Stimulated activated CD8-positive, alpha-beta memory T cell treated with anti-CD3 and anti-CD28 coated beads, Interleukin-12 subunit alpha, Interleukin-12 subunit beta, amount 100 ng/mL, for 24 hours (primary cell): ENCODE measurements around the gene PCOLCE2.

Source experiments
- DNase-seq: peaks from one replicate; pipeline ENCODE4 v3.0.0-alpha.2; 2020; ENCODE audit errors: extremely low read depth

PCOLCE2 gene

GRCh38 chr3:142888481-142889211 lies at the start of gene PCOLCE2:
Gene PCOLCE2, minus strand, starts transcription at chr3:142889083. Its CDS starts 187 bp downstream, at chr3:142888896.
- no peak for DNase-seq

GRCh38 chr3:142935963-142936362 lies 47.1 kb upstream of the PCOLCE2 start:
- no peak for DNase-seq

- DNase-seq, result no peak
Observed at GRCh38 chr3:142934887-142935269, 46.0 kb upstream of the PCOLCE2 start.

DNA sequence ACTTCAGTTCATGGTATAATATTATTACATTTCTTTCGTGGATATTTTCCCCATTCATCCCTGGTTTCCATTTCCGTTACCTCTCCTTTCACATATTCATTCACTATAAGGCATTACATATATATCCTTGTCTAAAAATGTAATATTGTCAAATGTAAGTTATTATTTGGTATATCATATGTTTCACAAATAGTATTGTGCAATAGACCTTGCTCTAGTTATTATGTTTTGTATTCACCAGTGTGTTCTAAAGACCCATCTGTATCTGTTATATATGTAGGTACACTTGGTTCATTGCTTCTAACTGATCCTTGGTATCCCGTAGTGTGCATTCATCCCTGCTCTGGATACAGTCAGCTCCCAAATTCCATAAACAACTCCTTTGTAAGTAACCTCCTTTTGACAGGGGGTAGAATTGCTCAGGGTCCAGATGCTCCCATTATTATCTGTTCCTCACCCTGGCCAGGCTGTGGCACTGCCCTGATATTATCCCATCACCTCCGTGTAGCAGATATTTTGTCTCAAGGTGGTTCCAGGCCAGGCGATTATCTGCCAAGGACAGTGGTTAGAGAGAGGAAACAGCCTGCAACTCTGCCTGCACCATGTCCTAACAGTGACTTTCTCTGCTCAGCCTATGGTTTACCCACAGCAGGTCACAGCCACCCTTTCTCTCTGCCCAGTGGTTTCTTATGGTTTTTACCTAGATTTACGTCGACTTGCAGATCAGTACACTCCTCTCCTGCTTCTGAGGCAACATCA lies 45.4 kb upstream of the PCOLCE2 start:
- DNase-seq, result no peak

- DNase-seq, result no peak
Observed at GRCh38 chr3:142931222-142931621, 42.3 kb upstream of the PCOLCE2 start.

GRCh38 chr3:142930463-142930862 lies 41.6 kb upstream of the PCOLCE2 start:
- DNase-seq, result no peak

DNA sequence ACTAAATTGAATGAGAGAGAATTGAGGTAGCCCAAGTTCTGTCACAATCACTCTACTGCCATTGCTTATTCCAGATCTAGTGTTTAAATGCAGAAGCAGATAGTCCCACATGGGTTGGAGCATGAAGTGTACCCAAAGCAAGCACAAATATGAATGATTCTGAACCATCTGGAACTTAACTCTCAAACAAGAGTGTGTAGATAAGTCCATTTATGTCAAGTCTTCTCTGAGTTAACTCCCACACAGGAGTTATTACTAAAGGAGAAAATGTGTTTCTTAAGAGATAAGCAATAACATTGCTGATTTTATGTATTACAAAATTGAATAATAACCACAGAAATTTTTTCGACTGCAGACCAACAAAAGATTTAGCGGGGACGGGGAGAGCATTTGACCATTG lies 41.0 kb upstream of the PCOLCE2 start:
- DNase-seq, result no peak

GRCh38 chr3:142929109-142929508 lies 40.2 kb upstream of the PCOLCE2 start:
- DNase-seq, result no peak

DNA sequence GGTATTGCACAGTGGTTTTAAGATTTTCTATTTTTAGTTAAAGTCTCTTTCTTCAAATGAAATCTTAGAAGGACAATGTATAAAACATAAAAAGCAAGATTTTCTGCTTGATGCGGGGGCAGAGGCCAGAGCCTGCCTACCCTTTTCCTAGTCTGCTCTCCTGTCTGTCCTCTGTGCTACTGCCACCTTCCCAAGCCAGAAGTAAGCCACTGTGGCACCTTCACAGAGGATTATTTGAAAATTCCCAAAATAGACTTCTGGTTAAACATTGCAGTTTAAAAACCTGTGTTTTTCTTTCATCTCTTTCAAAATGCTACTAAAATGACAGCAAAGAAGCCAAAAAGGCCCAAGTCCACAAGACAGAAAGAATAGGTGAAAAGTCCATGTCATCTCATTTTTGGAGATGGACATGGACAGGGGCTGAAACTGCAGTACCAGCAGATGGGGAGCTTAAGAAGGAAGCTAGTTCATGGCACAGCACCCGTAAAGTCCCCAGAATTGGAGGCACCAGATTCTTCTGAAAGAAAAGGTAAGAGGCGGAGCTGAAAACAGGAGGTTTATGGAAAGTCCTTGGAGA lies 37.6 kb upstream of the PCOLCE2 start:
- no peak for DNase-seq

DNA sequence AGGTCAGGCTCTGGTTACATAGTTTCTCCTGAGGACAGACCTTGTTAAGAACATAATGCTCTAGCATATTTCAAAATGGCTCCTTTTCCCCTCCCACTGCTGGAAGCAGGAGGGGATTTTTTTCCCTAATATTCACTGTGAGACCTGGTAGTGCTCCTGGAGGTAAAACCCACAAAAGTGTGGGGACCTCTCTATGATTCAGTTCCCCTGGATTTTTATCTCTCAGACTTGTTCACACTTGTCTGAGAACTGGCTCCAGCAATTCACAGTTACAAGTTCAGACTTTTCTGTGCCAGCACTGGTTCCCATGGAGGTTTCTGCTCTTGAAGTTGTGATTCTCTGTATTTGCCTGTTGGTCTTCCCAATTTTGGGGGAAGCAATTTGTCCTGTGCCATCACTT lies 36.3 kb upstream of the PCOLCE2 start:
- no peak for DNase-seq

DNA sequence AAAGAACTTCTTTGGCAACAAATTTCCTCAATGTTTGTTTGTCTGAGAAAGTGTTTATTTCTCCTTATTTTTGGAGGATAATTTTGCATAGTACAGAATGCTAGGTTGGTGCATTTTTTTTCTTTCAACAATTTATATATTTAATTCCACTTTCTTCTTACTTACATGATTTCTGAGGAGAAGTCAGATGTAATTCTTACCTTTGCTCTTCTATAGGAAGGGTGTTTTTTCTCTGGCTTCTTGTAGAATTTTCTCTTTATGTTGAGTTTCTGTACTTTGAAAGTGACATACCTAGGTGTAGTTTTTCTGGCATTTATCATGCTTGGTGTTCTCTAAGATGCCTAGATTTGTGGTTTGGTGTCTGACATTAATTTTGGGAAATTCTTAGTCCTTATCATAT lies 34.8 kb upstream of the PCOLCE2 start:
- no peak for DNase-seq

GRCh38 chr3:142916605-142917004 lies 27.7 kb upstream of the PCOLCE2 start:
- no peak for DNase-seq

DNA sequence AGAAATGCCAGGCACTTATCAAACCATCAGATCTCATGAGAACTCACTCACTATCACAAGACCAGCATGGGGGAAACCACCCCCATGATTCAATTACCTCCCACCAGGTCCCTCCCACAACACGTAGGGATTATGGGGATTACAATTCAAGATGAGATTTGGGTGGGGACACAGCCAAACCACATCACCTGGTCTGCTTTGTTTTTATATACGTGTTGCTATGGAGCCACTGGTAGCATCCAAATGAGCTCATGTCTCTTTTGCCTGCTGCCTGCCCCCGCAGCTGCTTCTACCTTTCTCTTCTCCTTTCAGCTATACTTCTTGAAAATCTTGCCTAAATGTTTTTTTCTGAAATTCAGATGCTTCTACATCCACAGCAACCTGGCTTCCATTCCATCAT lies 26.8 kb upstream of the PCOLCE2 start:
- DNase-seq, result no peak

- no peak for DNase-seq
Observed at GRCh38 chr3:142914286-142914811, 25.5 kb upstream of the PCOLCE2 start.

GRCh38 chr3:142913432-142913831 lies 24.5 kb upstream of the PCOLCE2 start:
- no peak for DNase-seq

- DNase-seq, result no peak
Observed at GRCh38 chr3:142912402-142913172, 23.7 kb upstream of the PCOLCE2 start.

DNA sequence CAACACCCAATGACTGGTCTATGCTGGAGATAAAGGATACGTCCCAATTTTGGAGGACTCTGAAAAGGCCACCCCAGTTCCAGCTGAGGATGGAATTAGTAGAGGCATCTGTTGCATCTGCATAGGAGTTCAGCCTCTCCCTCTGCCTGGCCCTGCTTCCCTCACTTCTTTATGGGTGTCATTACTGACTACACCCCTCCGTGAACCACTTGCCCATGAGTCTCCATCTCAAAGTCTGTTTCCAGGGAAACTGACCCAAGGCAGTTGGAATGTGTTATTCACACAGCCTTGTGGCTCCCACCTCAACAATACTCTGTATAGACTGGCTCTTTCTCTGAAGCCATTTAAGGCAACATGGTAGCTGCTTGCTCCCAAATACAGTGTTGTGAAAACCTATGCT lies 21.4 kb upstream of the PCOLCE2 start:
- DNase-seq, result no peak

DNA sequence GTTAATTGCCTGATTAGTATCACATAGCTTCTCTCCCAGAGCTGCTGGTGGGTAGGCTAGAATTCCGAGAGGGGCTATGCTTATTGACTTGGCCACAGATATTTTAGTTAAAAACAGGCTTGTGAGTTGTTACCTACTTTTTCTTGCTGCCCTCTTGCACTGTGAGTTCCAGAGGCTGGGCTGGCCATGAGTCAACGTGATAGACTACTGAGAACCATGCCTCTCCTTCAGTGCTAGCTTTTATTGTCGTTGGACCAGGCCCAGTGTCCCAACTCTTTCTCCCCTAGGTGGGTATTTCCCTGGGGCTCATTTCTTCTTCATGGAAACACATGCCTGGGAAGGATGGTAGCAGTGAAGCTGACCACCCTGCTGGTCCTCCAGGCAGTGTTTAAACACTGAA lies 20.4 kb upstream of the PCOLCE2 start:
- no peak for DNase-seq

GRCh38 chr3:142907996-142908395 lies 19.1 kb upstream of the PCOLCE2 start:
- DNase-seq, result no peak

DNA sequence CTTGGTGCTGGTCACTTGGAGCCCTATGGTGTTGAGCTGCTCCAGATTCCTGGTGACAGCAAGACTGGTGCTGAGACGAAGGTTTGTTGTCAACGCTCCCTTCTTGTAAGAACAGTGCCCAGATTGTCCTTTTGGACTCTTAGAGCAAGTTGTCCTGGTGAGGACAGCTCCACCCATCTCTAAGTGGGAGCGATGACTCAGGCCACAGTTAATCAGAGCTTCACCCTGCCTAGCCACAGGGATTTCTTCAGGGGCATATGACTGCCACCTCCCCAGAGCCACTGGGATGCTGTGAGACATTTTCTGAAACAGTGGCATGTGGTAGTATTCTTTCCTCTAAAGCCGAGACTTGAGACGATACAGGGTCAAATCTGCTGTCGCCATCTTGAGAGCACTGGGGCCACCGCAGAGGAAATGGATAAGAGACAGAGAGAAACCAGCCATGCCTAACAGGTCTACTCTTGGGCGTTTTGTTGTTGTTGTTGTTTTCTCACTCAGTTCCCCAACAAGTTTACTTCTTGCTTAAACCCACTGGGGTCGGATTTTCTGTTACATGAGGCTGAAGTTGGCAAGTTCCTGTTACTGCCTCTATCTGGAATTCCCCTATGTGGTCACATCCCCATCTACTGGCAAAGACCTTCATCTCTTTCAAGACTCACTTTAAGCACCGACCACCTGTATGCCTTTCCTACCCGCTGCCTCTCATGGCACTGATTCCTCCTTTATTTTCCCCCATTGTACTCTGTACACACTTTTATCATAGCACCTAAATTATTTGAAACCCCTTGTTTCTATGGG lies 16.0 kb upstream of the PCOLCE2 start:
- no peak for DNase-seq

DNA sequence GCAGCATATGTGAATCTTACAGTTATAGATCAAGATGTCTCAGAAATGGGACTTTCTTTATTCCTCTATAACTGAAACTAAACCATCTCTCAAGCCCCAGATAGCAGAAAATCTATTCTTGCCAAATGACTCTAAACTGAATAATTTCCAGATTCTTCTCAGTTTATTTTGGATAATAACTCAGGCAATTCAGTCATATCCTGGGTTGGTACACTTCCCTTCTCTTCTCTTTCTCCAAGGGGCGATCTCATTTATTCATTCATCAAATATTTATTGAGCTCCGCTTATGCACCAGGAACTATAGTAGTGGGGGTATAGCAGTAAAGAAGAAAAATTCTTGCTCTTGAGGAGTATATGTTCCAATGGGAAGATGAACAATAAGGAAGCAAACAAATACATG lies 13.5 kb upstream of the PCOLCE2 start:
- no peak for DNase-seq
